ENCODE data around the gene PDE11A.

The PDE11A gene

DNA sequence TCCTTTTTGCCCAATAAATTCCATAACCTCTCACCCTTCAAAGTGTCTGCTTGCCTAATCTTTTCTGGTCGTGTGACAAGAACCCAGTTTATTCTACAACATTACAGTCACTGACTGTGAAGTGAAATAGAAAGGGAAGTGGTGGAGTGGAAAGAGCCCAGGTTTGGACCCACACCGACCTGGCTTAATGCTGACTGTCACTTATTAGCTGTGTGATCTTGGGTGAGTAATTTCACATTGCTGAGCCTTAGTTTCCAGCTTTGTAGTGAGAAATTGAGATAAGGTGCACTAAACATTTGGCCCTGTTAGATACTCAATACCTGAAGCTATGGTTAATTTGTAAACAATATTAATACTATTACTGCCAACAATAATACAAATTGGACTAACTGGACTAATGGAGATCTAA, 388.9 kb downstream of the PDE11A start:
- DNase-seq: no peak

DNA sequence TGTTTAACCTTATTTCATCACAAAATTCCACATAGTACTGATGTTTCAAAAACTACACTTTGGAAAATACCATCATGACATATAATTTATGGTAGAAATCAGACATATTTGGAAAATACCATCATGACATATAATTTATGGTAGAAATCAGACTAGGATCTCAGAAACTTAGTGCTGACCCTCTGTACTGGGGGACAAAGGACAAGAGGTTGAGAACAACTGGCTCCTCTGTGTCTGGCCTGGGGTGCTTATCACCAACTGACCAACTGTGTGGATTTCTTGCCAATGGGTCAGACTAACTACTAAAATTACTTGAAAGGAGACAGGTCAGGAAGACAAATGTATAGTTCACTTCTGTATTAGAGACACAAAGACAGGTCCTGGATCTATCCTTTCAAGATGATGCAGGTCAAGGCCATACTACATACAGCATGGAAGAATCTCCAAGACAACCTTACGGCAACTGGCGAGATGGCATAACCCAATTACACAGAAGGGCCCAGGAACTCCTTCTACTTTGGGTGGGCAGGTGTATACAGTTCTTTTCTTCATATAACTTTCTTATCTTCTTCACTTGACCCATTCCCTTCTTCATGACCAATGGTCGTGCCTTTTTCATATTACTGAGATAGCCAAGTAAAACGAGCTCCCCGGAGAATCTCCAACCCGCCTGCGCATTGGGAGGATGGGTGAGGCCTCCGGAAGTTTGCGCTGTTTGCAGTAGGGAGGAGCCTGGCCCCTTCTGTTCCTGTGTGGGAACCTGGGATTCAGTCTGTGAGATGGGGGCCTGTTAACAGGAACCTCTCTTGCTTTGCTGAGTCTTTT, 389.5 kb downstream of the PDE11A start:
- no peak for DNase-seq

DNA sequence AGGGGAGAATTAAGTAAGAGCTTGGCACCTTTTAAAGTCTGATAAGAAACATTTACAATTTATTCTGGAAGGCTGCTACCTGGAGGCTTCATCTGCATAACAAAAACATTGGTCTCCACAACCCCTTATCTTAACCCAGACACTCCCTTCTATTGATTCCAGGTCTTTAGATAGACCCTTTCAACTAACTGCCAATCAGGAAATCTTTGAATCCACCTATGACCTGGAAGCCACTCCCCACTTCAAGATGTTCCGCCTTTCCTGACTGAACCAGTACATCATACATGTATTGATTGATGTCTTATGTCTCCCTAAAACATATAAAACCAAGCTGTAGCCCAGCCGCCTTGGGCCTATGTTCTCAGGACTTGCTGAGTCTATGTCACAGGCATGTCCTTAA, 390.6 kb downstream of the PDE11A start:
- DNase-seq: no peak

DNA sequence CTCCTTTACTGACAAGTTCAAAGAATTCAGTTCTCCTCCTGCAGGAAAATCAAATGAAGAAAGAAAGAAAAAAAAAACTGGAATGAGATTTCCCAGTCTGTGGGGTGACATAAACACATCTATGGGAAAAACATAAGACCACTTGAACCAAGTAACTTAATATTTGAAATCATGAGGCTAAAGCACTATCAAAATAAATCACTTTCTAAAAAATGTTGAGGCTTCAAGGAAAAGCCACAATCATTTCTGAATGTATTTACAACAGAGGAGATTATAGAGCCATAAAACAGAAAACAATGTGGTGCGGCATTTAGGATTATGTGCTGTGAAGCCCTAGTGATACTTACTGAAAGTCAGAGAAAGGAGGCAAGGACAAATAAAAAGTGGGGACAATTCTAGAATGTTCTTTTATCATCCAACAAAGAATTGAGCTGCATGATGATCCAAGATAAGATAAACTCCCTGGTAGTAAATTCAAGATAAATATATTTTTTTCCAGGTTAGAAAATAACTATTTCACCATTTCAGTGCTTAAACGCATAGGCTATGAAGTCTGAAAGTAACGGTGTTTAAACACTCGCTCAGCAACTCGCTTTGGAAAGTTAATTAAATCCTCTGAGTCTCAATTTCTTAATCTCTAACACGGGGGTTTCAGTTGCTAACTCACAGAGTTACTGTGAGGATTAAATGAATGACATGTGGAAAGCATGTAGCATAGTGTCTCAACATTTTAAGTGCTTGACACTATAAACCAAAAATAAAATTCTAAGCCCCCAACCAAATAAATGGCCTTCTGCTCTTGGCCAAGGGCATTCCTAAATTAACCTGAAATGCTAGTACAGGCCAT, 391.5 kb downstream of the PDE11A start:
- DNase-seq: no peak

DNA sequence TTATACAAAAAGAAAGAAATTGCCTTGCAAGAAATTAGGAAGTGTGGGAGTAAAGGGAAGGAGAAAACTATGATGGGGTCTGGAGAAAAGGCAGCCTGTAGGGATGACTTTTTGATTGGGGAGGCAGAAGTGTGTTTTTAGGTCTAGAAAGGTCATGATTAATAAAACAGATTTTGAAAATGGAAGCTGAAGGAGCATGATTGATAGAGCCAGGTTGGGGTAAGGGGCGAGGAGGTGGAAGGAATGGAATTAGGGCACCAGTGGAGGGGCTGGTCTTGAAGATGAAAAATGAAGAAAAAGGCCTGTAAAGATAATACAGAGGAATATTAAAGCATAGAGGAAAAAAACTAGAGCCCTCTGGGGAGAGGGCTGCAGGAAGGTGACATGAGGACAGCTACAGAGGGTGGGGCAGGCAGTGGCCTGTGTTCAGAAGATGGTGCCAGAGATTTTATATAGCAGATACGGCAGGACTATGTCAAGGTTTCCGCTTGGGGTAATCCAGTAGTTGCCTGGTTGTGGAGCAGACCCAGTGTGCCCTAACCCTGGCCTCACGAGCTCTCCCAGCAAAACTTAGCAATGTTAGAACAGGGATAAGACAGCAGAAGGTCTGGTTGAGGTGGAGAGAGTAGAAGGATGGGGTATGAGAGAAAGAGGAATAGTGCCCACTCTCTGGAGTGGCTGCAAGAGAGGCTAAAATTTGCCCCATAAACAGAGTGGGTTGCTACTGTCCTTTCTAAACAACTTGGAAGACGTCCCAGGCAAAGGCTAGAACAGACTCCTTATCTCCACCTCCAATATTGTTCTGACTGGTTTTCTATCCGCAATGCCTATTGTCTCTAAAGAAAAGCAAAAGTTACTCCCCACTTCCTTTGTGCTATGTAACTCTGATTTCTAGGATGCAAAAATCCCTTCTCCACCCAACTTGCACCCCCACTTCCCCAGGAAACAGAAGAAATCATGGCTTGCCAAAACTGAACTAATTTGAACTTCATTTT, 392.7 kb downstream of the PDE11A start:
- DNase-seq: no peak

DNA sequence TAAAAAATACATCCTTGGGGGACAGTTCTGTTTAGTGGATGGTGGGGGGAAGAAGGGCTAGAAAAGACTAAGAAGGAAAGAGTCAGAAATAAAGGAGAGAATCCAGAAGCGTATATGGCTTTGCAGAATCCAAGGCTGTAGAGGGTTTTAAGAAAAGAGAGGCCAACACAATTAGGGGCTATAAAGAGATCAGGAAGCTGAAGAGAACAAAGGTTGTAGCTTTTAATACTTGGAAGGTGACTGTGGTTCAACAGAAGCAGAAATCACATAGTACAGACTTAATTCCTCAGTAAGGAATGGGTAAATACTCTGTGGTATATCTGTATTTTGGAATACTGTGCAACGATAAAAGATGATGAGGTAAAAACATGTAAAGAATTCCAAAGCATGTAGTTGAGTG, 393.6 kb downstream of the PDE11A start:
- DNase-seq: no peak

DNA sequence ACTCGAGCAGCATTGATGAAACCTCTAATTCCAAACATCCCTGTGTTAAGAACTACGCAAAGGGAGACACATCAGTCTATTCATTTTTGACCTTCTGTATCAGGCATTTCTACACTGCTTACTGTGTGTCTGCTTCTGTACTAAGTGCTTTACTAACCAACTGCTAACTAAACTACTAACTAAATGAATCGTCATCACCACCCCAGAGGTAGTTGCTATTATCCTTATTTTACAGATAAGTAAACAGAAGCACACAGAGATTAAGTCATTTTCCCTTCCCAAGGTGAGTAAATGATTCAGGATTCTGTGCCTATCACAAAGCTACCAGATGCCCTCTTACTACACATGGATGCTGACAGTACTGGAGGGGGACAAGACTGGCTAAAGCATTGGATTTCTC, 395.9 kb downstream of the PDE11A start:
- DNase-seq: no peak

DNA sequence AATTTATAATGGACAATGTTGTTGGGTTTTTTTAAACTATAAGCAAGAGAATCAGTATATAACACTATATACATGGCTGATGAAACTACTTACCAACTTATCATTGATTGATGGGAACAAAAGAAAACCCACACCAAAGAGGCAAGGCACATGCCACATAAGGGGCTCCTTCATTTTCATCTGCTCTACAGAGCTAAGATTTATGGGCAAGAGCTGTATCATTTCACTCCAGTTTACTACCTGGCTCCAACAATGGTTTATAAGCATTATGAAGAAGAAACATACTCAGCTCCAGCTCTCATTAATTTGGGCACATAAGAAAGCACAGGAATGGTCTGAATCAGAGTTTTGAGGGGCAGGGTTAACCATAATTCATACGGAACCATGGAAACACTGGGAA, 396.8 kb downstream of the PDE11A start:
- DNase-seq: no peak

DNA sequence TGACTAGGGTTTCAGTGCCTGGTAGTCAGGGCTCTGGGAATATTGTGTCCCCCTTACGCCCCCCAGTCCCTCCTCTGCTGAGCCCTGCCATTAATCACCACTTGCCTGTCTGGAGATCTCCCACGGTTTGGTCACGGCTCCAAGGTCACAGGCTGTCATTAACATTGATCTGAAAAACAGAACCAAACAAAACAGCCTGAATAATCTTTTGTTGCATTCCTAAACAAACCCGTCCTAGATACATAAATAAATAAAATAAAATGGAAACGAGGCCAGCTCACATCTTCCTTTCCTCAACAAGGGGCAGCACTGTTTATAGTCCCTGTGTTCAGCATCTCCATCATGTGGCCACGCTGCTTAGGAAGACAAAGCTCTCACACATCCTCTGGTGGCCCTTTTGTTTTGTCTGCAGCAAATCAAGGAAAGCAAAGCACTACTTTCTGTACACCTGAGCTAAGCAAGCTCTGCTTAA, 397.2 kb downstream of the PDE11A start:
- no peak for DNase-seq

DNA sequence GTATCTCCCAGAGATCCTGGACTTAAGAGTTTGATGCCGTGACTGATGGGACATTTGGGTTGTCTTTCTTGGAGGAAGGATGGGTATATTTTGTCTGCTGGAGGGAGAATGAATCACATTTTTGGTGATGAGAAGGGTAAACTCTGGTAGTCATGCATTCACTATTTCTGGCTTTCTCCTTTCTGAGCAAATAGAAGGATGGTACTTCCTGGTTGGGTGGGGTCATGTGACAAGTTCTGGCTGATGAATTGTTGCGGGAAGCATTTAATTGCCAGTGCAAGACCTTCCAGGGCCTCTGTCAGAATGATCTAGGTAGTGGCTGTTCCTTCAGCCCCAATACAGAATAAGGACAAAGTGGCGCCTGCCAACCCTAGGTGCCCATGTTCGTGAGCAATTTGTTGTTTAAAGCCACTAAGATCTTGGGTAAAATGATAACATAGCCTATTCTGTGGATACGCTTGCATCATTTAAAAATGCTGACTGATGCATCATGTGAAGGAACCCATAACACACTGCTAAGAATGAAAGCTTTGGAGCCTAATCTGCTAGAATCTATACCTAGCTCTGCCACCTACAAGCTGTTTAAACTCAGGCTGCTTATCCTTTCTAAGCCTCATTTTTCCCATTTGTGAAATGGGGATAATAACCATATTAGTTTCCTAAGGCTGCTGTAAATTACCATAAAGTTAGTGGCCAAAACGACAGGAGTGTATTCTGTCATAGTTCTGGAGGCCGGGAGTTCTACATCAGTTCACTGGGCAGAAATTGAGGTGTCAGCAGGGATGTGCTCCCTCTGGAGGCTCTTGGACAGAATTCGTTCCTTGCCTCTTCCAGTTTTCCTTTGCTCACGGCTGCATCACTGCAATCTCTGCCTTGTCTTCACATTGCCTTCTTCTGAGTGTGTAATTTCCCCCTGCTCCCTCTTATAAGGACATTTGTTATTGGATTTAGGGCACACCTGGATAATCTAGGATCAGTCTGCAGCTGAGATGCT, 398.7 kb downstream of the PDE11A start:
- DNase-seq: no peak

DNA sequence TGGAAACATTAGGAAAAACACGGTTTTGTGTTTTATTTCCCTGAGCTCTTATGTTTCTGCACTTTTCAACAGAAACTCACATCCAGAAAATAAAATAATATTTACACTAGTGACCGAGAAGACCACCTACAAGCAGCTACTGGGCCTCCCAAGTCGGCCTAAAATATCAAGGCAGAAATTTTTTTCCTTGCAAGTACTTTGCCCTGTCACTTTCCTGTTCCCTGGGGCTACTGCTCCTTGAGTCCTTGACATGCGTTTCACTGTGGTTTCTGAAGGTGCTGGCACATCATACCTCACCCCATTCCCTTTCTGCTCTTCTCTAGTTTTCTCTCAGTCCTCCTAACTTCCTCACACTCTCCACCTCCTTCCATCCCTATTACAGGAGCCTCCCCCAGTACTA, 400.9 kb downstream of the PDE11A start:
- DNase-seq: no peak

DNA sequence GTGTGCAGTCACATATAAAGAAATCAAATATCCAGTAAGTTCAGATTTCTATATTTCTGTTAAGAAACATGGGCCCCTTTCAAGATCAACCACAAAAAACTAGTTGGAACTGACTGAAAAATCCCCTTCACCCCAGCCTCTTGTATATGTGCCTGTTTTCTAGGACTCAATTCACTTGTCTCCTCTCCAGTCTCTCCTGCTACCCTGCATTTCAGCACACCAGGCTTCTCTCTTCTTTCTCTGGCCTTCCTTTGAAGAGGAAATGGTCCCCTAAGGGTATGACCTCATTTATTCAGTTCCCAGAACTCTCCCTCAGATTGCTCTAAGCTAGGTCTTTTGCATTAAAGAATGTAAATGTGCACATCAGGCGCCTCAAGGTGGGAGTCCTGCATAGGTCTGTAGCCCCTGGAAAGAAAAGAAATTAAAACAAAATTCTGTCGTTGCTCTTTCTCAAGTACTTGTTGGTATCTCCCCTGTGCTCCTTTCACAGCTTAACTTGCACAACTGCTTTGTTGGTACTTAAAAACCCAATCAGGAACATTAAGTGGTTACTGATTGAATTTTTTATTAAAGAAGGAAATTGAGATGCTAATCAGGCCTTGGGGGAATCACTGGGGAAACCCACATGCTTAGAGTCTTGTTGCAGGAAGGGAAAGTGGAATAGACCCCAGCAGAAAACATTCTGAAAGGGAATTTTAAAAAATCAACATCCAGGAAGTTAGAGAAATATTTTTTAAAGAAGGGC, 401.6 kb downstream of the PDE11A start:
- no peak for DNase-seq

DNA sequence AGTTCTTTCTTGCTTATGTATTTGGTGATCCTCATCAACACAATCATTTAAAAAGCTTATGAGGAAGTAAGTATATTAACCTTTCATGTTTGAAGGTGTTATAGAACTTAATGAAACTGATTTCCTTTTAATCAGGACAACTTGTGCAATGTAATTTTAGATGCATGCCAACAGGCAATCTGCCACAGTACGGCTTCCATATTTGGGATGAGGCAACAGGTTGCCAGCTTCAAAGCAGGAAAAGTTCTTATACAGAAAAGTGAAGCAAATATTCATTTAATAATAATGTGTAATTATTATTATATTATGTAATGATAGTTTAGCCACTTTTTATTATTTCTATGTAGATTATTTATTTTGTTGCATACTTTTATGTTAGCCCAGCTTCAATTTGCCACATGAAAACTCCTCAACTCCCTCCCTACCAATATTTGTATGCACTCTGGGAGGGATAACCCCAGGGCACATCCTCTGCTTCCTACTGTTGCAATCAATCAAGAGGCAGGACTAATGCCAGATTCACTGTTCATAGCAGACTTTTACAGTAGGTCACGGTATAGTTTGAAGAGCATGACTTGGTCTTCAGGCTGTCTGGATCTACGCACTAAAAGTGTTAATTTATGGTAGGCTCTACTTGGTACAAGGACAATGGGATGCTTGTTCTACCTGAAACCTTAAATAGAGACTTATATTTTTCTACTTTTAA, 402.8 kb downstream of the PDE11A start:
- no peak for DNase-seq

DNA sequence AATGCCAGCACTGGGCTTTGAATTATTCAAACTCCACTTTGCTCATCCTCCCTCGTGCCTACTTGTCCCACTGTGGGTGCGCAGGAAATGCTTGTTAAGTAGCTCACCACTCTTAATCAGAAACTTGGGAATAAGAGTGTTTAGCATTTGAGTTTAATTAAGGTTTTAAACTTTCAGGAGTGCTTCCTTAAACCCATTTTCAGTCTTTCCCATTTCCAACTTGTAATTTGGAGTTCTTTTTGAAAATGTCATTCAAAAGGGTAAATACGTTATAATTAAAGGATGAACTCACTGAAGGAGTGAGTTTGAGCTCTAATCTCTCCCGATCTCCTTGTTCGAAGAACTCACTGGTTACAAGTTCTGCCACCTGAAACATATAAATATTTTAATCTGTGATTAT, 403.4 kb downstream of the PDE11A start:
- DNase-seq: no peak

DNA sequence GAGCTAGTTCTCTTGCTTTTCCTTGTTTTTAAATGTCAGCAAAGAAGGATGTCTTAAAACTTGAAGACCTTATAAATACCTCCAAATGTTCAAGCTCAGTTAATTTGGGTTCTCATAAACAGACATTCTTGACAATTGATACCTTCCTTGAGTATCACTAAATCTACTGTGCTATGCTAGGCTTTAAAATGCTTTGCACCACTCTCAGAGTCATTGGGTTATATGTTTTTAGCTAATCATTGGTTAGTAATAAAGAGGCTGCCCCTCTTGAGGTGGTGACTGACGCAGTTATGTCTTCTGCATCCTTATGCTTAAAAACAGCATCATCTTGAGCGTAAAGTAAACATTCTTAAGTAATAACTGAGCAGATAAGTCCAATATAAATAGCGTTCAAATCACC, 404.0 kb downstream of the PDE11A start:
- no peak for DNase-seq

DNA sequence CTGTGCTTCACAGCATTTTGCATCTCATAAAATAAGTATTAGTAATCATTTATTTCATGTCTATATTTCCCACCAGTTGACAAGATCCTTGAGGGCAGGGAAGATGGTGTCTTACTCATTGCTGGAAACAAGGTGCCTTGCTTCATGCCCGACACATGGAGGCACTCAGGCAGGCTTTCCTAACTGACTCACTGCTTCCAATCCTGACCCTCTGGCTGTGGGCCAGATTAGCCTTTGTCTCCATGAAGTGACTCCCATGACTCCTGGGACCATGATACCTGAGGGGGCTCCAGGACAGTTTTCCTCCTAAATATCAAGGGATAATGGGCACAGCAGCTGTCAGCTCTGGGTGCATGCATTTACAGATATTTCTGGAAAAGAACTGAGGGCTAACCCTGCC, 405.0 kb downstream of the PDE11A start:
- no peak for DNase-seq

DNA sequence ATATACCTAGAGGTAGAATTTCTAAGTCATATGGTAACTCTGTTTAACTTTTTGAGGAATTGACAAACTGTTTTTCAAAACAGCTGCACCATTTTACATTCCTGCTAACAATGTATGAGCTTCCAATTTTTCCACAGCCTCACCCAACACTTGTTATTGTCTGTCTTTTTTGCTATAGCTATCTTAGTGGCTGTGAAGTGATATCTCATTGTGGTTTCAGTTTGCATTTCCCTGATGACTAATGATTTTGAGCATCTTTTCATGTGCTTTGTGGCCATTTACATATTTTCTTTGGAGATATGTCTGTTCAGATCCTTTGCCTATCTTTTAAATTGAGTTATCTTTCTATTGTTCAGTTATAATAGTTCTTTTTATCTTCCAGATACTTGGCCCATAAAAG, 406.2 kb downstream of the PDE11A start:
- DNase-seq: no peak

DNA sequence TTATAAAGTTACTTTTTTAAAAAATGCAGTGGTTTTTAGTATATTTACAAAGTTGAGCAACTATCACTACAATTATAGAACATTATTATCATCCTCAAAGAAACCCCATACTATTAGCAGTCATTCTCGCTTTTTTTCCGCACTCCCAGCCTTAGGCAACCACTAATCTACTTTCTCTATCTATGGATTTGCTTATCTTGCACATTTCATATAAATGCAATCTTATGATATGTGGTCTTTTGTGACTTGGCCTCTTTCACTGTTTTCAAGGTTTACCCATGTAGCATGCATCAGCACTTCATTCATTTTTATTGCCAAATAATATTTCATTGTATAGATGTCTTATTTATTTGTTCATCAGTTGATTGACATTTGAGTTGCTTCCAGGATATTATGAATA, 406.6 kb downstream of the PDE11A start:
- no peak for DNase-seq

DNA sequence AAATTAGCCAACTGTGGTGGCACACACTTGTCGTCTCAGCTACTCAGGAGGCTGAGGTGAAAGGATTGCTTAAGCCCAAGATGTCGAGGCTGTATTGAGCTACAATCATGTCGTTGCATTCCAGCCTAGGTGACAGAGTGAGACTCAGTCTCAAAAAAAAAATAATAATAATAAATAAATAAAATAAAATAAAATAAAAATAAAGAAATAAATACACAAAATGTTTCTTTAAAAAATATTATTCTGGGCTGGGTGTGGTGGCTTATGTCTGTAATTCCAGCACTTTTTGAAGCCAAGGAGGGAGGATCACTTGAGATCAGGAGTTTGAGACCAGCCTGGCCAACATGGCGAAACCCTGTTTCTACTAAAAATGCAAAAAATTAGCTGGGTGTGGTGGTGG, 407.2 kb downstream of the PDE11A start:
- no peak for DNase-seq

DNA sequence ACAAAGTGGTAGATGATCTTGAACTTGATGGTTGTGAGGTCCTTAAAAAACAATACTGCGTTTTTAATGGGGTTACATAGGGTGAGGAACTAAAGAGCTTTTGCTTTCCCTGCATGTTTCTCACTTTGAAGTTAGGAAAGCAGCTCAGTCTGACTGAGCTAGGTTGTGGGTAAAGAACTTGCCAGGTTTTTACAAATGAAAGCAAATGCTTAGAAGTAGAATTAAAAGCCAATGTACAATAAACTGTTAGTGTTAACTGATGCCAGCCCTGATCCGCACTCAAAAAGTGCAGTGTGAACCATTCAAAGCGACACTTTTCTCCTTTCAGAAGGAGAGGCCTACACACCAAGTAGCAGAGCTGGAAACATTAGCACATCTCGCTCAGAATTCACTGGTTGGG, 409.7 kb downstream of the PDE11A start:
- DNase-seq: no peak
